Ovary (tissue), 3 donors: Measurements from ENCODE around the gene RGS19.

Source experiments
- CTCF ChIP-seq, 3 donors: fragments of 450-650 bp in 2 of 3; fragments of 200-600 bp in 1 of 3; IDR thresholded peaks; one replicate each; pipeline versions ENCODE4 v1.5.1 to v1.8.0; 2016 to 2022; ENCODE audit warnings: antibody characterized with exemption in 3 of 3, mild to moderate bottlenecking in 1 of 3
- POLR2A ChIP-seq: fragments of 450-650 bp; IDR thresholded peaks from one replicate; pipeline ENCODE4 v1.6.1; 2017; ENCODE audit warnings: antibody characterized with exemption, mild to moderate bottlenecking, moderate library complexity
- donor health status: DM: no; HTN: no; CAD: no.

GRCh38 chr20:64053841-64054661, 25.3 kb downstream of the RGS19 start:
- no peak for TF ChIP-seq CTCF (IDR thresholded peaks at IDR 0.05)
- no peak for TF ChIP-seq POLR2A
